ENCODE data around the gene LOX.

LOX gene

GRCh38 chr5:122022966-122023365 lies 55.1 kb downstream of the LOX start:
- Histone ChIP-seq H3K4me1 (ENCODE audit: control insufficient read depth, insufficient read depth, low read length) (no peaks in the 10 kb centered on the region), H3K9me3 (ENCODE audit: control insufficient read depth, insufficient read depth, low read length) (no peaks in the 10 kb centered on the region), H3K27ac (ENCODE audit: low read length) (no peak overlapping the region), H3K36me3 (ENCODE audit: control insufficient read depth, insufficient read depth, low read length) (no peaks in the 10 kb centered on the region; the same call in 1 of the 2 replicates), H3K4me3 (ENCODE audit: low read length) (no peak overlapping the region), H3K27me3 (ENCODE audit: control insufficient read depth, insufficient read depth, low read length) (no peaks in the 10 kb centered on the region)
- DNase-seq (ENCODE audit: low read depth, low spot score) = no peak
- WGBS (ENCODE audit: insufficient coverage, insufficient read length) = no CpG with 5 or more reads among the region's 2 CpGs

- no peak overlapping the region for H3K4me3 ChIP-seq (ENCODE audit: low read length)
- H3K27me3 ChIP-seq (ENCODE audit: control insufficient read depth, insufficient read depth, low read length) = no peaks in the 10 kb centered on the region
- no peak overlapping the region for H3K27ac ChIP-seq (ENCODE audit: low read length)
- H3K36me3 ChIP-seq (ENCODE audit: control insufficient read depth, insufficient read depth, low read length) = no peaks in the 10 kb centered on the region; the same call in 1 of the 2 replicates
- H3K9me3 ChIP-seq (ENCODE audit: control insufficient read depth, insufficient read depth, low read length) = no peaks in the 10 kb centered on the region
- WGBS (ENCODE audit: insufficient coverage, insufficient read length) = no CpG with 5 or more reads among the region's 7 CpGs
- H3K4me1 ChIP-seq (ENCODE audit: control insufficient read depth, insufficient read depth, low read length) = no peaks in the 10 kb centered on the region
- DNase-seq (ENCODE audit: low read depth, low spot score) = no peak
Observed at GRCh38 chr5:122019919-122020590, 58.0 kb downstream of the LOX start.

GRCh38 chr5:122015471-122015870 lies 62.6 kb downstream of the LOX start:
- no CpG with 5 or more reads among the region's 5 CpGs for WGBS (ENCODE audit: insufficient coverage, insufficient read length)

GRCh38 chr5:122014236-122014935 lies 63.7 kb downstream of the LOX start:
- Histone ChIP-seq H3K4me1 (ENCODE audit: control insufficient read depth, insufficient read depth, low read length) (no peaks in the 10 kb centered on the region), H3K36me3 (ENCODE audit: control insufficient read depth, insufficient read depth, low read length) (no peaks in the 10 kb centered on the region), H3K4me3 (ENCODE audit: low read length) (no peak overlapping the region), H3K9me3 (ENCODE audit: control insufficient read depth, insufficient read depth, low read length) (no peaks in the 10 kb centered on the region), H3K27me3 (ENCODE audit: control insufficient read depth, insufficient read depth, low read length) (no peaks in the 10 kb centered on the region), H3K27ac (ENCODE audit: low read length) (no peak overlapping the region)
- WGBS (ENCODE audit: insufficient coverage, insufficient read length) = no CpG with 5 or more reads among the region's 6 CpGs
- no peak for DNase-seq (ENCODE audit: low read depth, low spot score)

More at GRCh38 chr5:122015471-122015870, 62.6 kb downstream of the LOX start:
- Histone ChIP-seq H3K4me1 (ENCODE audit: control insufficient read depth, insufficient read depth, low read length) (no peaks in the 10 kb centered on the region), H3K27ac (ENCODE audit: low read length) (no peak overlapping the region), H3K9me3 (ENCODE audit: control insufficient read depth, insufficient read depth, low read length) (no peaks in the 10 kb centered on the region), H3K27me3 (ENCODE audit: control insufficient read depth, insufficient read depth, low read length) (no peaks in the 10 kb centered on the region), H3K36me3 (ENCODE audit: control insufficient read depth, insufficient read depth, low read length) (no peaks in the 10 kb centered on the region), H3K4me3 (ENCODE audit: low read length) (no peak overlapping the region)
- no peak for DNase-seq (ENCODE audit: low read depth, low spot score)

Measured in iPS DF 6.9 (cell line).